Spinal cord (tissue), 10 donors: ENCODE data around the gene SLC31A2. TPM values are rescaled to one million over a fixed set of nuclear protein-coding genes. Genes with fewer than 3 reads are reported as not detected.
A peak's percentile ranks its signal among the peaks of the same experiment; 100 is the strongest.
"Not testable (repeated sequence)": the region's sequence is repeated elsewhere in the genome, so short reads cannot be mapped to it uniquely, and the experiment has no call there.

Experiments
- DNase-seq, 6 donors: peaks; one replicate each; pipeline versions ENCODE4 v3.0.0 to v3.0.0-alpha.2; 2013 to 2015; ENCODE audit warnings: low spot score in 6 of 6, low read depth in 4 of 6
- H3K27ac ChIP-seq: one replicate; pipeline ENCODE4 v1.5.1; 2013; ENCODE audit warnings: low read depth, low read length, control low read depth
- H3K27me3 ChIP-seq: one replicate; pipeline ENCODE4 v1.6.1; 2013; ENCODE audit warnings: low read length; ENCODE audit not compliant: control insufficient read depth, insufficient read depth
- H3K36me3 ChIP-seq: one replicate; pipeline ENCODE4 v1.6.1; 2013; ENCODE audit warnings: low read length; ENCODE audit not compliant: control insufficient read depth, insufficient read depth
- H3K4me1 ChIP-seq: one replicate; pipeline ENCODE4 v1.6.1; 2013; ENCODE audit warnings: low read length; ENCODE audit not compliant: control insufficient read depth, insufficient read depth
- H3K4me3 ChIP-seq: one replicate; pipeline ENCODE4 v1.5.1; 2013; ENCODE audit warnings: low read depth, low read length, control low read depth
- H3K9me3 ChIP-seq: one replicate; pipeline ENCODE4 v1.6.1; 2013; ENCODE audit warnings: low read length; ENCODE audit not compliant: control insufficient read depth, insufficient read depth
- whole genome bisulfite sequencing: methylation state at CpG from one replicate; pipeline ENCODE4 v1.1.5; 2013; ENCODE audit warnings: missing lambda C conversion rate; ENCODE audit not compliant: insufficient coverage; 5-methylcytosine and 5-hydroxymethylcytosine counted together
- polyA plus RNA-seq, 2 donors: library from polyadenylated mRNA; unstranded; fragments of 120-200 nt; gene quantifications; one replicate each; pipeline ENCODE4 v1.2.1, GENCODE V29; 2013; ENCODE audit not compliant: insufficient read length in 2 of 2
- total RNA-seq, 2 donors: library from RNA; depleted of rRNA in 1 of 2; stranded (reverse); fragments of 120-200 nt in 1 of 2; fragments of >200 nt in 1 of 2; gene quantifications; one replicate each; pipeline versions ENCODE4 v1.2.3 to v1.2.4, GENCODE V29; 2013 to 2014
- donor health status: healthy.

The SLC31A2 gene
- total and polyA plus RNA-seq, 4 donors, result 14.9 to 27.7 (median 18.8) TPM

- WGBS, result 11% methylated on average over 3 of the region's 3 CpGs
- peaks cover 3% of the 10 kb centered on the region for H3K27me3 ChIP-seq
- H3K36me3 ChIP-seq, result no peaks in the 10 kb centered on the region
- H3K27ac ChIP-seq, result no peak overlapping the region
- no peaks in the 10 kb centered on the region for H3K4me1 ChIP-seq
- H3K9me3 ChIP-seq, result no peaks in the 10 kb centered on the region
- DNase-seq, result peak in 1 of 6 donors; percentile 29
- H3K4me3 ChIP-seq, result no peak overlapping the region
These were observed 19.1 kb upstream of the SLC31A2 start for GRCh38 chr9:113131689-113132151.

- H3K27ac ChIP-seq, result no peak overlapping the region
These were observed 13.3 kb upstream of the SLC31A2 start for GRCh38 chr9:113137196-113138168.

GRCh38 chr9:113138760-113139159, 12.0 kb upstream of the SLC31A2 start:
- no peaks in the 10 kb centered on the region for H3K9me3 ChIP-seq
- no peaks in the 10 kb centered on the region for H3K27me3 ChIP-seq
- no peaks in the 10 kb centered on the region for H3K36me3 ChIP-seq
- DNase-seq, result no peak
- no peak overlapping the region for H3K4me3 ChIP-seq
- no peaks in the 10 kb centered on the region for H3K4me1 ChIP-seq
- 88% methylated on average over 1 of the region's 3 CpGs for WGBS
- no peak overlapping the region for H3K27ac ChIP-seq

More at GRCh38 chr9:113137196-113138168, 13.3 kb upstream of the SLC31A2 start:
- 70% methylated on average over 4 of the region's 9 CpGs for WGBS
- Histone ChIP-seq H3K4me3 (no peak overlapping the region), H3K36me3 (no peaks in the 10 kb centered on the region), H3K27me3 (no peaks in the 10 kb centered on the region), H3K4me1 (no peaks in the 10 kb centered on the region), H3K9me3 (no peaks in the 10 kb centered on the region)
- DNase-seq, result no peak

GRCh38 chr9:113139225-113139829, 11.5 kb upstream of the SLC31A2 start:
- peak in 1 of 6 donors; percentile 29 for DNase-seq
- H3K4me1 ChIP-seq, result no peaks in the 10 kb centered on the region
- H3K27me3 ChIP-seq, result no peaks in the 10 kb centered on the region
- no peak overlapping the region for H3K27ac ChIP-seq
- WGBS, result 26% methylated on average over 4 of the region's 4 CpGs
- H3K36me3 ChIP-seq, result no peaks in the 10 kb centered on the region
- H3K9me3 ChIP-seq, result no peaks in the 10 kb centered on the region
- H3K4me3 ChIP-seq, result no peak overlapping the region

- Histone ChIP-seq H3K27ac (no peak overlapping the region), H3K36me3 (no peaks in the 10 kb centered on the region), H3K9me3 (no peaks in the 10 kb centered on the region), H3K27me3 (no peaks in the 10 kb centered on the region), H3K4me1 (no peaks in the 10 kb centered on the region), H3K4me3 (no peak overlapping the region)
- DNase-seq, result no peak
- WGBS, result 63% methylated on average over 3 of the region's 5 CpGs
These were observed 10.9 kb upstream of the SLC31A2 start for GRCh38 chr9:113139953-113140352.

GRCh38 chr9:113140896-113141295, 9.9 kb upstream of the SLC31A2 start:
- WGBS, result 89% methylated on average over 8 of the region's 9 CpGs
- not testable (repeated sequence) for H3K9me3 ChIP-seq, DNase-seq, H3K27ac ChIP-seq, H3K36me3 ChIP-seq, H3K4me3 ChIP-seq, H3K4me1 ChIP-seq, H3K27me3 ChIP-seq

- WGBS, result 83% methylated on average over 3 of the region's 5 CpGs
- no peaks in the 10 kb centered on the region for H3K9me3 ChIP-seq
- H3K27me3 ChIP-seq, result peaks cover 3% of the 10 kb centered on the region
- H3K4me3 ChIP-seq, result no peak overlapping the region
- no peaks in the 10 kb centered on the region for H3K4me1 ChIP-seq
- no peak for DNase-seq
- no peak overlapping the region for H3K27ac ChIP-seq
- no peaks in the 10 kb centered on the region for H3K36me3 ChIP-seq
These were observed 7.2 kb upstream of the SLC31A2 start for GRCh38 chr9:113143432-113144227.

GRCh38 chr9:113148372-113148705, 2.5 kb upstream of the SLC31A2 start:
- DNase-seq, result no peak
- no peaks in the 10 kb centered on the region for H3K36me3 ChIP-seq
- peaks cover 10% of the 10 kb centered on the region for H3K4me1 ChIP-seq
- peaks cover 3% of the 10 kb centered on the region for H3K27me3 ChIP-seq
- no peaks in the 10 kb centered on the region for H3K9me3 ChIP-seq
- 90% methylated on average over 2 of the region's 6 CpGs for WGBS
- H3K27ac ChIP-seq, result no peak overlapping the region
- H3K4me3 ChIP-seq, result no peak overlapping the region

GRCh38 chr9:113148781-113149510, 1.9 kb upstream of the SLC31A2 start:
- no peaks in the 10 kb centered on the region for H3K36me3 ChIP-seq
- H3K4me1 ChIP-seq, result peaks cover 10% of the 10 kb centered on the region
- H3K9me3 ChIP-seq, result no peaks in the 10 kb centered on the region
- H3K4me3 ChIP-seq, result no peak overlapping the region
- no peak for DNase-seq
- peaks cover 3% of the 10 kb centered on the region for H3K27me3 ChIP-seq
- 92% methylated on average over 8 of the region's 8 CpGs for WGBS
- H3K27ac ChIP-seq, result no peak overlapping the region
